IgD-negative memory B cell (primary cell): ENCODE measurements around the gene IL10RA. TPM values are rescaled to one million over a fixed set of nuclear protein-coding genes. Genes with fewer than 3 reads are reported as not detected.
"Not testable (repeated sequence)": the region's sequence is repeated elsewhere in the genome, so short reads cannot be mapped to it uniquely, and the experiment has no call there.

Source experiments
- H3K27ac Mint-ChIP-seq, 3 donors: one replicate each; pipeline ENCODE4 v1.8.0; 2020 to 2022; ENCODE audit warnings: mild to moderate bottlenecking in 3 of 3, mixed read lengths in 3 of 3, moderate library complexity in 1 of 3
- H3K27me3 Mint-ChIP-seq: one replicate; pipeline ENCODE4 v1.8.0; 2021; ENCODE audit warnings: mixed read lengths
- H3K36me3 Mint-ChIP-seq: one replicate; pipeline ENCODE4 v1.8.0; 2020; ENCODE audit warnings: mild to moderate bottlenecking, mixed read lengths
- H3K4me1 Mint-ChIP-seq, 3 donors: one replicate each; pipeline ENCODE4 v1.8.0; 2020 to 2022; ENCODE audit warnings: mixed read lengths in 3 of 3, mild to moderate bottlenecking in 1 of 3
- H3K4me3 Mint-ChIP-seq, 4 donors: one replicate each; pipeline ENCODE4 v1.8.0; 2020 to 2022; ENCODE audit warnings: mild to moderate bottlenecking in 4 of 4, mixed read lengths in 4 of 4, moderate library complexity in 3 of 4
- H3K9me3 Mint-ChIP-seq, 3 donors: one replicate each; pipeline ENCODE4 v1.8.0; 2020 to 2021; ENCODE audit warnings: mixed read lengths in 3 of 3, mild to moderate bottlenecking in 1 of 3
- polyA plus RNA-seq: library from polyadenylated mRNA; unstranded; fragments of 300-500 nt; fragmentation: Illumina TruSeq; gene quantifications from one replicate; pipeline ENCODE4 v1.2.3, GENCODE V29; 2021

Gene IL10RA
- polyA plus RNA-seq, result 97.1 TPM

DNA sequence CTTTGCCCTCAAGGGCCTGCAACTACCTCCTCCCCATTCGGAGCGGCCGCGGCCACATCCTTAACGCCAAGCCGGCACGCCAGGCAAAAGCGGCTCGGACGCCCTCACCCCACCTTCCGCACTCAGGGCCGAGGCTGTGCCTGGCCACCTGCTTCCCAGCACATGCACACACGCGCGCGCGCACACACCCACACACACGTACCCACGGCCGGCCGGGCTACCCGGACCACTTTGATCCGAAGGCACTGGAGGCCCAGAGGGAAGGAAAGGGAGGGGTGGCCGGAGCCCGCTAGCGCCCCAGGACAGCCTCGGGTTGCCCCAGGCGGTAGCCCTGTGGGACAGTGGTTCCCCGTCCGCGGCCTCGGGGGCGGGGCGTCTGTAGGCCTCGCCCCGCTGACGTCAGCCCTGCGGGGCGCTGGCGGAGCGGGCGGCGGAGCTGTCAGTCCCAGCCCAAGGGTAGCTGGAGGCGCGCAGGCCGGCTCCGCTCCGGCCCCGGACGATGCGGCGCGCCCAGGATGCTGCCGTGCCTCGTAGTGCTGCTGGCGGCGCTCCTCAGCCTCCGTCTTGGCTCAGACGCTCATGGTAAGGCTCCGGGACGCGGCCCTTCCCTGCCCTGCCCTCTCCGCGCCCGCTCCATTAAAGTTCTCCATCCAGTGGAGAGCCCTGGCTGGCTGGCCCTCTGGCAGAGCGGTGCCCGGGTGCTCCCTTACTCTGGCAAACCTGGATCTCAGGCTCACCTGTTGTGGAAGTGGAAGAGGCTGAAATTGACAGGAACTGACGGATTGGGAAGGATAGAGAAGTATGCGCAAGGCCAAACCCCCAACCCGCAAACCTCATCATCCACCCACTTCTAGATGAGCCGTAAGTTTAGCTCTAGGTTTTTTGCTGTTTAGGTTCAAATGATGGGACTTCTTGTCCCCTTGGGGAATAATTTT is at the start of gene IL10RA:
IL10RA (plus strand) TSS at position 442 of the 935 bp plus-strand sequence; CDS start at position 516, 74 bp downstream.
- Mint-ChIP-seq H3K27me3 (no peaks in the 10 kb centered on the region), H3K36me3 (peaks cover 12% of the 10 kb centered on the region), H3K27ac (peak within 1 kb of the TSS; percentile 92 to 98 (median 97)), H3K4me3 (peak within 1 kb of the TSS; percentile 92 to 99 (median 96)), H3K9me3 (no peaks in the 10 kb centered on the region), H3K4me1 (peaks cover 31 to 51% (median 32%) of the 10 kb centered on the region in 3 donors)

DNA sequence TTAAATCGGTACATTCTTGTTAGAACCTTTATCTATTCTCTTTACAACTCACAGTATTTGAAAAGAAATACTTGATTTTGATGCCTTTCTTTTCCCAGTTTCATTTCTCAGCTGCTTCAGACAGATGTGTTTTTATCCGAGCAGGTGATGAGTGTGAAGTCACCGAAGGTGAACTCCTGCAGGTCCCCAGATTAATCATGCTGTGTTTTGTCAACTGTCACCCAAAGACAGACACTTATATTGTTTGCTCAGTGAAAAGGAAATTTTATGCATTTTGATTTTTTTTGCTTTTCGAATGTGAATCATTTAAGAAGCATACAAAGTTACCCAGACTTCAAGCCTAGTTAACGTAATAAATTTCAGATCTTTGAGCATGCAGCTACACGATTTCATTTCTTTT is 49.2 kb upstream of the IL10RA start:
- peaks cover 3% of the 10 kb centered on the region for H3K36me3 Mint-ChIP-seq
- no peak overlapping the region for H3K4me3 Mint-ChIP-seq
- no peaks in the 10 kb centered on the region for H3K9me3 Mint-ChIP-seq
- H3K27me3 Mint-ChIP-seq, result no peaks in the 10 kb centered on the region
- H3K27ac Mint-ChIP-seq, result no peak overlapping the region
- H3K4me1 Mint-ChIP-seq, result peaks cover 0 to 7% (median 0%) of the 10 kb centered on the region in 3 donors

DNA sequence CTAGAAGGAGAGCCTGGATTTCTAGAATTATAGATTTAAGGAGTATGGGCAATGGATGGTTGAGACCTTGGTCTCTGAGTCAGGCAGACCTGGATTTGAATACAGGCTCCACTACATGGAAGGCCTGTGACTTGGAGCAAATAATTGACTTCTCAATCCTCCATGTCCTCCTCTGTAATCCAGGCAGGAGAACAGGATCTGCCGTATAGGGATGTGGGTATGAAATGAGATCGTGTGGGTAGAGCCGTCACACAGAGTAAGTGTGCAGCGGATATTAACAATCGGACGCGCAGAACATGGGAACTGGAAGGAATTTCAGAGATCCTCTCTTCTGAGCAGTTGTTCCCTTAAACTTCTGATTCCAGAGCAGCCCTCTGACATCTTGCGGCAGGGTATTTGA is 45.5 kb upstream of the IL10RA start:
- Mint-ChIP-seq H3K27me3 (peaks cover 1% of the 10 kb centered on the region), H3K9me3 (no peaks in the 10 kb centered on the region), H3K4me1 (peaks cover 0 to 10% (median 0%) of the 10 kb centered on the region in 3 donors), H3K27ac (peak overlapping the region in 1 of 3 donors; percentile 79), H3K4me3 (no peak overlapping the region), H3K36me3 (peaks cover 3% of the 10 kb centered on the region)

DNA sequence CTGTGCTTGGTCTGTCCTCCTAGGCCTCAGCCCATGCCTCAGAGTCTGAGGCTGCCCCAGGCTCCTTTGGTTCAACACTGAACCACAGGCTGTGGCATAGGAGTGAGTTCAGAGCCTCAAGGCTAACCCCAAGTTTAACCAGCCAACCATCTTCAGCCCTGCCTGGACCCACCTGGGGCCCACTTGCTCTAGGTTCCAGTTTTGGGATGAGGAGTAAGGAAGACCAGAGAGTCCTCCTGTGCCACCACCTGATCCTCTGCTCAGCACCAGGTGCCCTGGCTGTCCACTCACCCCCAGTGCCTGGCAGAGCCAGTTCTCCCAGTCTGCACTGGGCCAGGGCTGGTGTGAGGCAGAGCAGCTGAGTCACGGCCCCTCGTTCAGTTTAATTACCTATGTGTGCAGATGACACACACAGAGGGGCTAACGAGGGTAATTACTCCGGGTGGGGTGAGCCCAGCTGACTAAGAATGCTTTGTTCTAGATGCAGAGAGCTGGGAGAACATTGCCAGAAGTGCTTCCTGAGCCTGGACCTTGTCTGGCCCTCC is 45.0 kb upstream of the IL10RA start:
- H3K9me3 Mint-ChIP-seq, result no peaks in the 10 kb centered on the region
- no peak overlapping the region for H3K4me3 Mint-ChIP-seq
- peaks cover 1% of the 10 kb centered on the region for H3K27me3 Mint-ChIP-seq
- H3K36me3 Mint-ChIP-seq, result peaks cover 3% of the 10 kb centered on the region
- peaks cover 0 to 10% (median 0%) of the 10 kb centered on the region in 3 donors for H3K4me1 Mint-ChIP-seq
- peak overlapping the region in 1 of 3 donors; percentile 79 for H3K27ac Mint-ChIP-seq

DNA sequence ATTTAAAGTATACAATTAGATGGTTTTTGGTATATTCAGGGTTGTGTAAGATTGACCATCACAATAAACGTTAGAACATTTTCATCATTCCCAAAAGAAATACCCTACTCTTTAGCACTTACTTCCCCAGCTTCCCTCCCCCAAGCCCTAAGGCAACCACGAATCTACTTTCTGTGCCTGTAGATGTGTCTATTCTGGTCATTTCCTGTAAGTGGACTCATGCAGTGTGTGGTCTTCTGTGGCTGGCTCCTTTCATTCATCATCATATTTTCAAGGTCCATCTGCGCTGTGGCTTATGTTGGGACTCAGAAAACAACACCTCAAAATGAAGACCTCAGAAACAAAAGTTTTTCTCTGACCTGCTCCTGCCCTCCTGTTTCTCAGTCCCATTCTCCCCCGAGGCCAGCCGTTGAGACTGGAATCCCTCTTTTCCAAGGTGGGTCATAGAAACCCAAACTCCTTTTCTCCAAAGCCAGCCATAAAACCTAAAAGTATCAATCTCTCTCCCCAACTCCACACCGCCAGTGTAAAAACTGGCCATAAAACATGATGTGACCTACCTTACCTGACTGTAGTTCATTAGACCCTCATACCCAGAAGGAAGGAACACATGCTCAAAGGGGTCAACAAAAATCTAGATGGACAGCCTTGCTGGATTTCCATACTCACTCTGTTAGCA is 44.1 kb upstream of the IL10RA start:
- no peak overlapping the region for H3K27ac Mint-ChIP-seq
- H3K4me3 Mint-ChIP-seq, result no peak overlapping the region
- peaks cover 3% of the 10 kb centered on the region for H3K36me3 Mint-ChIP-seq

DNA sequence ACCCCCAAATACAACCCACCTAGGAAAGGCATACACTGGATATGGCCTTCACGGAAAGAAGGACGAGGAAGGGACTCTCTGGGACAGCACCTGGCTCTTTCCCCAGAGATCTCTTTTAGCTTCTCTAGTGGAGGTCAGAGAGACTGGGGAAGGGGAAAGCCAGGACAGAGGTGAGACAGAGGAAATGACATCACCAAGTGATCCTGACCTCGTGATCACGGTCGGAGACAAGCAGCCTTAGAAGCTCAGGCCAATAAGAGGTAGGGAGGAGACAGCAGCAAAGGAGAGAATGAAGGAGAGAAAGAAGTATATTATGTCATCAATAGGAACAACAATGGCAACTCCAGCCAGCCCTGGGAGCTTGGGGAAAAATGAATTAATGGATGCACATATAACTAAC is 41.6 kb upstream of the IL10RA start:
- H3K9me3 Mint-ChIP-seq, result no peaks in the 10 kb centered on the region
- H3K27me3 Mint-ChIP-seq, result peaks cover 4% of the 10 kb centered on the region
- peak overlapping the region in 1 of 3 donors; percentile 90 for H3K27ac Mint-ChIP-seq
- peaks cover 0 to 14% (median 4%) of the 10 kb centered on the region in 3 donors for H3K4me1 Mint-ChIP-seq
- no peaks in the 10 kb centered on the region for H3K36me3 Mint-ChIP-seq
- no peak overlapping the region for H3K4me3 Mint-ChIP-seq

More for the DNA sequence above, 44.1 kb upstream of the IL10RA start:
- peaks cover 0 to 6% (median 0%) of the 10 kb centered on the region in 3 donors for H3K4me1 Mint-ChIP-seq
- no peaks in the 10 kb centered on the region for H3K9me3 Mint-ChIP-seq
- peaks cover 1% of the 10 kb centered on the region for H3K27me3 Mint-ChIP-seq

DNA sequence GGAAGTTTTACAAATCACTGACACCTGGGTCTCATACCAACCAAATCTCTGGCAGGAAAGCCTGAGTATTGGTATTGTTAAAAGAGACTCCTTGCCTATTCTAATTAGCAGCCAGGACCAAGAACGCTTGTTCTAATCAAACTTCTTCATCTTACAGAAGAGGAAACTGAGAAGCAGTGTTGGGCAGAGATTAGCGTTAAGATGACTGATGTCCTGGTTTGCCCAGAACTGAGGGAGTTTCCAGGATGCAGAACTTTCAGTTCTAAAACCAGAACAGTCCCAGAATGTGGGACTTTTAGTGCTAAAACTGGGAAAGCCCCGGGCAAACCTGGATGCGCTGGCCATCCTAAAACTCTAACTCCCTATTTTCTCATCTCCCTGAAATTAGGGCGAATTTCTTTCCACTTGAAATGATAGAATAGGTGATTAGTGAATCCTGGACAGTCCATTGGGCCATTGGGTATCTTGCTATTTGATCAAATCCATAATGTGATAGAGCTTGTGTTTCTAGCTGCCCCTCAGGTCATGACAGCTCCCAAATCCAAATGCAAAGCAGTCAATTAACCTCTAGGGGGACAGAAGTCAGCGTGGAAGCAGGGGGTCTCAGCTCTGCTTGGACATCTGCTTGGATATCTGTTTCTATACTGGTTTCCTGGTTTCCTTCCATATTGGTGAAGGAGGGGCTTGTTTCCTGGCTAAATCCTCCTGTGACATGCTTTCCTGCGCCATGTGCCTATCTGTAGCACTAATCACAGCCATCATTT is 41.0 kb upstream of the IL10RA start:
- Mint-ChIP-seq H3K4me1 (peaks cover 2 to 16% (median 5%) of the 10 kb centered on the region in 3 donors), H3K27me3 (peaks cover 4% of the 10 kb centered on the region), H3K9me3 (no peaks in the 10 kb centered on the region), H3K27ac (peak overlapping the region in 1 of 3 donors; percentile 3), H3K36me3 (no peaks in the 10 kb centered on the region), H3K4me3 (no peak overlapping the region)

DNA sequence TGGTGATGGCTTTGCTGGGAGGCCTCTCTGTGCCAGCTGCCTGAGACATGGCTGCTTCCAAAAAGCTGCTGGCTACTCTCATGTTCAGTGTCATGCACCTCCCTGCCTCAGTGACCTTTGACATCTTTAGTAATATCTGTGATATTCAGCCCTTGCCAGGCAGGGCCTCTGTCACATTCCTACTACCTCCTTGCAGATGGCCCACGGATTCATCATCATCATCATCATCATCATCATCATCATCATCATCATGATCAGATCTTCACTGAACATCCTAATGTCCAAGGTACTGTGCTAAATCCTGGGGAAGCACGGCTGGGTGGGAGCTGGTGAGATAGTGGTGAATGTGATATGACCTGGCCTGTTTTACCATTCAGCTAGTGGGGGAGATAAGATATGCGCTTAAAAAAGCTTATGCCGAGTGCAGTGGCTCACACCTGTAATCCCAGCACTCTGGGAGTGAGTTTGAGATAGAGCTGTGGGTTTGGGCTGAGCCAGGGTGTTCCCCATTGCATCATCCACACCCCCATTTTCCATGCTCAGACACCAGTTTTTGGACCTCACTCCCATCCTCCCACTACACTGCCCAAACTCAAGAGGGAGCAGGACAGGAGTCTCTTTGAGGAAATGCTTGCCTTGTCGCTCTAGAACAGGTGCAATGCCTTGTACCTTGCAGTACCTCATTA is 39.9 kb upstream of the IL10RA start:
- Mint-ChIP-seq H3K4me3 (no peak overlapping the region), H3K36me3 (no peaks in the 10 kb centered on the region), H3K4me1 (peaks cover 12 to 27% (median 14%) of the 10 kb centered on the region in 3 donors), H3K9me3 (no peaks in the 10 kb centered on the region), H3K27me3 (peaks cover 4% of the 10 kb centered on the region), H3K27ac (no peak overlapping the region)

DNA sequence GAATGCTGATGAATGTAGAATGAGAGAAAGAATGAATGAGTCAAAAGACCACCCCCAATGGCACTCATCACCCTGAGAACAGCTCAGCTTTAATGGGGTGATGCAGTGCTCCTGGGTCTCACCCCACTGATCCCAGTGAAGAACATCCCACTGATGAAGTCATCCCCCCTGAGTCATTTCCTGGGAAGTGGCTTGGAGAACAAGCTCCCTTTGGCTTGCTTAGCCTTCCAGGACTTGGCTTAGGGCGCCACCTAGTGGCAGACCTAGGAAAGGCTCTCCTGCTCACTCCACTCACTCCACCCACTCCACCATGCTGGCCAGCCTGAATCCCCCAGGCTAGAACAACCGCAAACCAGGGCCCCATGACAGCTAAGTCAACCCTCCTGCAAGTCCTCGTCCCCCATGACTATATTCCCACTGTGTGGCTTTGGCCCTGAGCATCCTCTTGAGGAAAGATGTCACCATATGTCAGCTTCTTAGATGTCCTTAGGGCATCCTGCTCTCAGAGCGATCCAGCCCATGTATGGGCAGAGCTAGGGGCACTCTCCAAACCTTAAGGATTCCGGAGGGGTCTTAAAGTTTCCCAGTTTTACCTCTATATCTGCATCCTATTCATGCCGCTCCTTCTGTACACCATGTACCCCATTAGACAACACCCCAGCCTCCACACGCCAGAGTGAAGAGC is 39.2 kb upstream of the IL10RA start:
- Mint-ChIP-seq H3K36me3 (no peaks in the 10 kb centered on the region), H3K27me3 (peaks cover 4% of the 10 kb centered on the region), H3K4me1 (peaks cover 18 to 34% (median 20%) of the 10 kb centered on the region in 3 donors), H3K27ac (peak overlapping the region in 1 of 3 donors; percentile 88), H3K9me3 (no peaks in the 10 kb centered on the region), H3K4me3 (no peak overlapping the region)

DNA sequence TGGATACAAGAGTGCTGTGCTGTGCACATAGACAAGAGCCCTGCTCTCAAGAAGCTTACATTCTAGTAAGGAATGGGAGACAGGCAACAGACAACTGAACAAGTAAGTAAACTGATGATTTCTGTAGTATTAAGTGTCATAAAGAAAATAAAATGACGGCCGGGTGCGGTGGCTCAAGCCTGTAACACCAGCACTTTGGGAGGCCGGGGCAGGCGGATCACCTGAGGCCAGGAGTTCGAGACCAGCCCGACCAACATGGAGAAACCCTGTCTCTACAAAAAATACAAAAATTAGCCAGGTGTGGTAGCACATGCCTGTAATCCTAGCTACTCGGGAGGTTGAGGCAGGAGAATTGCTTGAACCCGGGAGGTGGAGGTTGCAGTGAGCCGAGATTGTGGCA is 38.4 kb upstream of the IL10RA start:
- H3K36me3 Mint-ChIP-seq, H3K27ac Mint-ChIP-seq, H3K27me3 Mint-ChIP-seq, H3K9me3 Mint-ChIP-seq, H3K4me3 Mint-ChIP-seq: not testable (repeated sequence)
- peaks cover 18 to 39% (median 20%) of the 10 kb centered on the region in 3 donors for H3K4me1 Mint-ChIP-seq

DNA sequence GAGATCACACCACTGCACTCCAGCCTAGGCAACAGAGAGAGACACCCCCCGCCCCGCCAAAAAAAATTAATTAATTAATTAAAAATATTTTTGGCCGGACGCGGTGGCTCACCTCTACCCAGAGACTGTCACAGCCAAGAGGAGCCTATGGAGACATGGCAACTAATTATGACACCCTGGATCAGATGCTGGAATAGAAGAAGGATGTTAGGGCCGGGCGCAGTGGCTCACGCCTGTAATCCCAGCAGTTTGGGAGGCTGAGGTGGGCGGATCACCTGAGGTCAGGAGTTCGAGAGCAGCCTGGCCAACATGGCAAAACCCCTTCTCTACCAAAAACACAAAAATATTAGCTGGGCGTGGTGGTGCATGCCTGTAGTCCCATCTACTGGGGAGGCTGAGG is 37.7 kb upstream of the IL10RA start:
- H3K4me1 Mint-ChIP-seq, result peaks cover 24 to 44% (median 25%) of the 10 kb centered on the region in 3 donors

DNA sequence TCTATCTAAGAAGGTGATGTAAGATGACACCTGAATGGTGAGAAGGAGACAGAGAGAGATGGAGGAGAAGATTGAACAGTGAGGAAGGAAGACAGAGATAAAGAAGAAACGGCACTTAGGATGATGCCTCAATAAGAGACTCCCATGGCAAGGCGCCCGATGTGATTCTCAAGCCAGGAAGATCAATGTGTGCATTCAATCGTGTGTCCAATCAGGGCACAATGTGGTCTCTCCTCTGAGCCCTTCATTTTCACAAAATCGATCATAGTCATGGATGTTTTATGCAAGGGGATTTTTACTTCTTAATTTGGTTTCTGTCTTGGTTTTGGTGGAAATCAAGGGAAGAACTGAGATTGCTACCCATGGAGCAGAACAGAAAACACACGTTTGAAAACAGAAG is 37.1 kb upstream of the IL10RA start:
- no peak overlapping the region for H3K4me3 Mint-ChIP-seq
- H3K36me3 Mint-ChIP-seq, result no peaks in the 10 kb centered on the region
- H3K9me3 Mint-ChIP-seq, result no peaks in the 10 kb centered on the region
- peaks cover 25 to 45% (median 27%) of the 10 kb centered on the region in 3 donors for H3K4me1 Mint-ChIP-seq
- H3K27ac Mint-ChIP-seq, result peak overlapping the region in 1 of 3 donors; percentile 14
- peaks cover 2% of the 10 kb centered on the region for H3K27me3 Mint-ChIP-seq

More for the DNA sequence above, 37.7 kb upstream of the IL10RA start:
- H3K27me3 Mint-ChIP-seq, H3K27ac Mint-ChIP-seq, H3K9me3 Mint-ChIP-seq, H3K4me3 Mint-ChIP-seq, H3K36me3 Mint-ChIP-seq: not testable (repeated sequence)

DNA sequence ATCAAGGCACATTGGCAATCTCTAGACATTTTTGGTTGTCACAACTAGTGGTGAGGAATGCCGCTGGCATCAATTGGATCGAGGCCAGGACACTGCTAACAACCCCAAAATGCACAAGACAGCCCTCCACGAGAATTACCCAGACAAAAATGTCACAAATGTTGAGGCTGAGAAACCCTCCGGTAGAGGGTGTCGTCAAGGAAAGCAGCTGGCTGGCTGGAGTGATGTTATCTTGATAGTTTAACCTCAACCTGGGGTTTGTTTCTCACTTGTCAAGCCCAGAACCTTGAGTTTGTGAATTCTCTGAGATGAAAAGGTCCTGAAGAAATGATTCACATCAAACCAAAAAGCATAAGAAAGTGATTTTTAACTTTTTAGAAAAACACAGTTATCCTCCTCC is 35.9 kb upstream of the IL10RA start:
- Mint-ChIP-seq H3K4me3 (peak overlapping the region; percentile 6 to 79 (median 48)), H3K27ac (peak overlapping the region in 1 of 3 donors; percentile 9), H3K36me3 (no peaks in the 10 kb centered on the region), H3K27me3 (peaks cover 2% of the 10 kb centered on the region), H3K9me3 (no peaks in the 10 kb centered on the region), H3K4me1 (peaks cover 25 to 42% (median 27%) of the 10 kb centered on the region in 3 donors)
